Measurements from ENCODE around the gene NSRP1. TPM values are rescaled to one million over a fixed set of nuclear protein-coding genes. Genes with fewer than 3 reads are reported as not detected.

The NSRP1 gene
- total RNA-seq, 6 experiments from 2014 or later: 19.4 to 28.1 (median 27.0) TPM

DNA sequence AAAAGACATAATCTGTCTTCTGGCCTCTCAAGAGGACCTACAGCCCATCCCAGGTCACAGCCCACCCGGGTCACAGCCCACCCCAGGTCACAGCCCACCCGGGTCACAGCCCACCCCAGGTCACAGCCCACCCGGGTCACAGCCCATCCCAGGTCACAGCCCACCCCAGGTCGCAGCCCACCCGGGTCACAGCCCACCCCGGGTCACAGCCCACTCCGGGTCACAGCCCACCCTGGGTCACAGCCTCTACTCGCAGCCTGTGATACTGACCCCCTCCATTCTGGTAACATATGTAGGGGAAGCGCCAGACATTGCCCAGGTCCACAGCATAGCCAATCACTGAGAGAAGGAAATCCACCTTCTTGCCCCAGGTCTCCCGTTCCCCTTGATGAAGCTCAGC is 104.7 kb downstream of the NSRP1 start:
- TF ChIP-seq CTCF (IDR thresholded peaks at IDR 0.05): no peak
- Mint-ChIP-seq H3K4me3 (no peak overlapping the region), H3K9me3 (no peaks in the 10 kb centered on the region), H3K27me3 (ENCODE audit: insufficient read depth) (peaks cover 38% of the 10 kb centered on the region), H3K36me3 (ENCODE audit: low read depth) (no peaks in the 10 kb centered on the region), H3K27ac (no peak overlapping the region), H3K4me1 (ENCODE audit: low read depth) (0 out of 2 replicates have a peak, but pooled peaks cover 7% of the 10 kb centered on the region)
- DNase-seq: no peak

- peak; percentile 6 for DNase-seq
- peaks cover 35% of the 10 kb centered on the region for H3K27me3 Mint-ChIP-seq (ENCODE audit: insufficient read depth)
- no peak overlapping the region for H3K4me3 Mint-ChIP-seq
- no peaks in the 10 kb centered on the region for H3K36me3 Mint-ChIP-seq (ENCODE audit: low read depth)
- TF ChIP-seq CTCF (IDR thresholded peaks at IDR 0.05): no peak
- no peak overlapping the region for H3K27ac Mint-ChIP-seq
- H3K9me3 Mint-ChIP-seq: no peaks in the 10 kb centered on the region
- 0 out of 2 replicates have a peak, but pooled peaks cover 7% of the 10 kb centered on the region for H3K4me1 Mint-ChIP-seq (ENCODE audit: low read depth)
These were observed 105.6 kb downstream of the NSRP1 start for GRCh38 chr17:30222251-30222650.

- peaks cover 33% of the 10 kb centered on the region for H3K27me3 Mint-ChIP-seq (ENCODE audit: insufficient read depth)
These were observed 106.1 kb downstream of the NSRP1 start for GRCh38 chr17:30222721-30223175.

GRCh38 chr17:30224419-30224960 is 107.9 kb downstream of the NSRP1 start:
- no peaks in the 10 kb centered on the region for H3K36me3 Mint-ChIP-seq (ENCODE audit: low read depth)
- H3K27me3 Mint-ChIP-seq (ENCODE audit: insufficient read depth): peaks cover 31% of the 10 kb centered on the region
- no peak for TF ChIP-seq CTCF (IDR thresholded peaks at IDR 0.05)
- no peak for DNase-seq
- no peaks in the 10 kb centered on the region for H3K9me3 Mint-ChIP-seq
- no peak overlapping the region for H3K4me3 Mint-ChIP-seq
- no peak overlapping the region for H3K27ac Mint-ChIP-seq
- H3K4me1 Mint-ChIP-seq (ENCODE audit: low read depth): 0 out of 2 replicates have a peak, but pooled peaks cover 7% of the 10 kb centered on the region

More at GRCh38 chr17:30222721-30223175, 106.1 kb downstream of the NSRP1 start:
- no peak for DNase-seq
- Mint-ChIP-seq H3K9me3 (no peaks in the 10 kb centered on the region), H3K36me3 (ENCODE audit: low read depth) (no peaks in the 10 kb centered on the region), H3K4me3 (no peak overlapping the region), H3K4me1 (ENCODE audit: low read depth) (0 out of 2 replicates have a peak, but pooled peaks cover 7% of the 10 kb centered on the region), H3K27ac (no peak overlapping the region)
- TF ChIP-seq CTCF (IDR thresholded peaks at IDR 0.05): no peak

GRCh38 chr17:30225112-30225511 is 108.5 kb downstream of the NSRP1 start:
- Mint-ChIP-seq H3K9me3 (no peaks in the 10 kb centered on the region), H3K27me3 (ENCODE audit: insufficient read depth) (peaks cover 31% of the 10 kb centered on the region), H3K27ac (no peak overlapping the region), H3K36me3 (ENCODE audit: low read depth) (no peaks in the 10 kb centered on the region), H3K4me3 (no peak overlapping the region), H3K4me1 (ENCODE audit: low read depth) (0 out of 2 replicates have a peak, but pooled peaks cover 7% of the 10 kb centered on the region)
- DNase-seq: no peak
- no peak for TF ChIP-seq CTCF (IDR thresholded peaks at IDR 0.05)

All from HFFc6 (cell line).